Keratinocyte (primary cell): Measurements from ENCODE around the gene CNTROB. TPM values are rescaled to one million over a fixed set of nuclear protein-coding genes. Genes with fewer than 3 reads are reported as not detected.
A peak's percentile ranks its signal among the peaks of the same experiment; 100 is the strongest.

Source experiments
- DNase-seq: peaks from one replicate; pipeline ENCODE4 v3.0.0-alpha.2; 2011; ENCODE audit warnings: low read depth, missing footprints, low spot score
- FAIRE-seq: peaks from 2 replicates; lab custom pipeline; 2011; peaks lifted over from hg19 to GRCh38; lab: Jason Lieb, UNC
- H2AFZ ChIP-seq: 2 replicates; pipeline ENCODE4 v1.6.0; 2012; ENCODE audit warnings: low read length, control low read depth, inconsistent platforms; ENCODE audit not compliant: control insufficient read depth
- H3K27ac ChIP-seq: 2 replicates; pipeline ENCODE4 v1.5.1; 2011; ENCODE audit warnings: low read length; ENCODE audit not compliant: control insufficient read depth, insufficient read depth
- H3K27me3 ChIP-seq: 3 replicates; pipeline ENCODE4 v1.6.0; 2011; ENCODE audit warnings: low read length; ENCODE audit not compliant: control insufficient read depth, insufficient read depth; ENCODE audit errors: extremely low read depth
- H3K36me3 ChIP-seq, 2 experiments: 2 replicates in 1 of 2; 3 replicates in 1 of 2; pipeline ENCODE4 v1.5.1; 2011; ENCODE audit warnings: low read length in 2 of 2, mild to moderate bottlenecking in 1 of 2; ENCODE audit not compliant: control insufficient read depth in 2 of 2, insufficient read depth in 2 of 2; ENCODE audit errors: extremely low read depth in 1 of 2
- H3K4me1 ChIP-seq: 3 replicates; pipeline ENCODE4 v1.5.1; 2011; ENCODE audit warnings: low read length; ENCODE audit not compliant: control insufficient read depth, insufficient read depth; ENCODE audit errors: extremely low read depth
- H3K4me2 ChIP-seq: 3 replicates; pipeline ENCODE4 v1.6.0; 2011; ENCODE audit warnings: low read depth, low read length; ENCODE audit not compliant: control insufficient read depth, insufficient read depth; ENCODE audit errors: extremely low read depth
- H3K4me3 ChIP-seq, 3 experiments: fragments of 200-600 bp in 1 of 3; sonication (generic) in 1 of 3; 2 replicates in 2 of 3; 3 replicates in 1 of 3; pipeline ENCODE4 v1.5.1; 2011 to 2016; ENCODE audit warnings: low read length in 3 of 3, mild to moderate bottlenecking in 3 of 3, control low read depth in 2 of 3, inconsistent platforms in 1 of 3, low read depth in 1 of 3, mixed read lengths in 1 of 3, mixed run types in 1 of 3, moderate library complexity in 1 of 3; ENCODE audit not compliant: control insufficient read depth in 2 of 3, insufficient read depth in 2 of 3; ENCODE audit errors: extremely low read depth in 1 of 3
- H3K79me2 ChIP-seq: 2 replicates; pipeline ENCODE4 v1.6.0; 2012; ENCODE audit warnings: low read length; ENCODE audit not compliant: control insufficient read depth, insufficient read depth
- H3K9ac ChIP-seq: 3 replicates; pipeline ENCODE4 v1.6.0; 2011; ENCODE audit warnings: low read length; ENCODE audit not compliant: control insufficient read depth, insufficient read depth; ENCODE audit errors: extremely low read depth
- H3K9me1 ChIP-seq: 3 replicates; pipeline ENCODE4 v1.6.0; 2011; ENCODE audit warnings: low read length; ENCODE audit not compliant: control insufficient read depth, insufficient read depth; ENCODE audit errors: extremely low read depth
- H3K9me3 ChIP-seq: 2 replicates; pipeline ENCODE4 v1.5.1; 2012; ENCODE audit warnings: low read depth, low read length; ENCODE audit not compliant: control insufficient read depth
- H4K20me1 ChIP-seq: 3 replicates; pipeline ENCODE4 v1.6.0; 2011; ENCODE audit warnings: low read length; ENCODE audit not compliant: control insufficient read depth, insufficient read depth; ENCODE audit errors: extremely low read depth
- EZH2 ChIP-seq: IDR thresholded peaks from one replicate; pipeline ENCODE4 v1.6.1; 2012; ENCODE audit warnings: inconsistent platforms, mild to moderate bottlenecking, low read length, moderate library complexity
- dilution Hi-C: fragments of 300-500 bp; cut with MboI; formaldehyde crosslinking; loops from one replicate; pipeline ENCODE4 v1.7.0; 2020; ENCODE audit warnings: low sequenced_read_pairs; ENCODE audit not compliant: extremely low pct_ligation_motif_present
- polyA plus RNA-seq, 5 experiments: library from polyadenylated mRNA; depleted of rRNA in 3 of 5; stranded (reverse) in 3 of 5; stranded (forward) in 1 of 5; unstranded in 1 of 5; fragments of >200 nt; gene quantifications; 1 replicate in 1 of 5; 2 replicates in 3 of 5; 3 replicates in 1 of 5; pipeline versions ENCODE4 v1.2.1 to v1.2.3, GENCODE V29; 2011 to 2012; ENCODE audit warnings: missing spikeins in 2 of 5, low read depth in 1 of 5, low replicate concordance in 1 of 5
- TF ChIP-seq, protein P1 (sequence below), 3 experiments: IDR thresholded peaks in 1 of 3; conservative IDR thresholded peaks in 1 of 3; optimal IDR thresholded peaks in 1 of 3; 2 replicates in 2 of 3; 3 replicates in 1 of 3; pipeline versions ENCODE3 to v1.5.1; 2011; ENCODE audit warnings: low read length in 3 of 3, mild to moderate bottlenecking in 3 of 3, moderate library complexity in 2 of 3, control low read depth in 1 of 3, inconsistent platforms in 1 of 3; ENCODE audit not compliant: insufficient read depth in 2 of 3; ENCODE audit errors: extremely low read depth in 1 of 3

The CNTROB gene
- polyA plus RNA-seq, 1 donor (not counting 4 experiments of a cell fraction or from before 2014, with no cell fraction given) = 17.4 TPM

DNA sequence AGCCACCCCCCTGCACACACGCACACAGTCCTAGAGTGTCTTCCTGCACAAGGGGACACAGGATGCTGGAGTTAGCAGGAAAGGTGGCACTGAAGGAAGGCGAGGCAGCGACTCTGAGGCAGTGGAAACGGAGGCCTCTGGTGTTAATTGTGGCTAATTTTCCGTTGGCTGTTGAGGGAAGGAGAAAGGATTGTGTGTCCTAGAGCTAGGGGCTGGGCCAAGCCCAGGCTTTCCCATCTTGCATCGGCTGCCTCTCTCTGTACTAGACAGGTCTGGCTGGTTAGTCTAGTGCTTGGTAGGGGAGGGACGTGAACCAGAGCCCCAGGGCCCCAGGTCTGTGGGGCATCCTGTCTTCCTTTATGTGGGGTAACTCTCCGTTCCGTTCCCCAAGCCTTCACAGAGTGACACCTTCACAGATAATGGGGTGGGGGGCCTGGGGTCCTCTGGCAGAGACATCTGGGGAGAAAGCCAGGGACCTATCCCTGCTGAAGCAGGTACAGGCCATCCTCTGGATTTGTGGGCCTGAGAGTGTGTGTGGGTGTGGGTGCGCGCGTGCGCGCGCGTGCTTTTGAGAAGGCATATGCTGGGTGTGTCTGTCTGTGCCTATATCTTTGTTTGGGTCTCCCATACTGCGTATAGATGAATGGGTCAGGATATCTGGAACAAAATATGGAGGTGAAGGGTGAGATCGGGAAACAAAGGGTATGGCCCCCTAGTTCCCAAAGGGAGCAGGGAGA lies 43.7 kb upstream of the CNTROB start, which contains the start of gene CHD3:
TSS of gene CHD3 (plus strand) at position 606 of the 737 bp plus-strand sequence. CDS start 212 bp downstream, outside the sequence.
- peaks cover 11 to 26% of the 10 kb centered on the region in 2 experiments for H3K36me3 ChIP-seq
- no peaks in the 10 kb centered on the region for H4K20me1 ChIP-seq
- H3K9me1 ChIP-seq = no peaks in the 10 kb centered on the region
- DNase-seq (no peak), FAIRE-seq (peak; percentile 89)
- dilution Hi-C loops = no loop called here
- peaks cover 18% of the 10 kb centered on the region for H3K79me2 ChIP-seq
- TF ChIP-seq EZH2 = no peak
- TF ChIP-seq, protein P1, sequence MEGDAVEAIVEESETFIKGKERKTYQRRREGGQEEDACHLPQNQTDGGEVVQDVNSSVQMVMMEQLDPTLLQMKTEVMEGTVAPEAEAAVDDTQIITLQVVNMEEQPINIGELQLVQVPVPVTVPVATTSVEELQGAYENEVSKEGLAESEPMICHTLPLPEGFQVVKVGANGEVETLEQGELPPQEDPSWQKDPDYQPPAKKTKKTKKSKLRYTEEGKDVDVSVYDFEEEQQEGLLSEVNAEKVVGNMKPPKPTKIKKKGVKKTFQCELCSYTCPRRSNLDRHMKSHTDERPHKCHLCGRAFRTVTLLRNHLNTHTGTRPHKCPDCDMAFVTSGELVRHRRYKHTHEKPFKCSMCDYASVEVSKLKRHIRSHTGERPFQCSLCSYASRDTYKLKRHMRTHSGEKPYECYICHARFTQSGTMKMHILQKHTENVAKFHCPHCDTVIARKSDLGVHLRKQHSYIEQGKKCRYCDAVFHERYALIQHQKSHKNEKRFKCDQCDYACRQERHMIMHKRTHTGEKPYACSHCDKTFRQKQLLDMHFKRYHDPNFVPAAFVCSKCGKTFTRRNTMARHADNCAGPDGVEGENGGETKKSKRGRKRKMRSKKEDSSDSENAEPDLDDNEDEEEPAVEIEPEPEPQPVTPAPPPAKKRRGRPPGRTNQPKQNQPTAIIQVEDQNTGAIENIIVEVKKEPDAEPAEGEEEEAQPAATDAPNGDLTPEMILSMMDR (optimal IDR thresholded peaks at IDR 0.05 in 1 of 3, IDR thresholded peaks at IDR 0.05 in 1 of 3, conservative IDR thresholded peaks at IDR 0.05 in 1 of 3; ENCODE audit: extremely low read depth in 1 of 3, insufficient read depth in 2 of 3, low read length in 3 of 3) = no peak
- peak within 1 kb of the TSS; percentile 88 for H3K4me2 ChIP-seq
- H3K9me3 ChIP-seq = no peaks in the 10 kb centered on the region
- H3K9ac ChIP-seq = peak within 1 kb of the TSS; percentile 87
- peak within 1 kb of the TSS; percentile 79 for H2AFZ ChIP-seq
- no peaks in the 10 kb centered on the region for H3K27me3 ChIP-seq
- H3K4me1 ChIP-seq = peaks cover 35% of the 10 kb centered on the region
- H3K4me3 ChIP-seq = peak within 1 kb of the TSS; percentile 57 to 76 (median 61)
- H3K27ac ChIP-seq = peak within 1 kb of the TSS; percentile 89

DNA sequence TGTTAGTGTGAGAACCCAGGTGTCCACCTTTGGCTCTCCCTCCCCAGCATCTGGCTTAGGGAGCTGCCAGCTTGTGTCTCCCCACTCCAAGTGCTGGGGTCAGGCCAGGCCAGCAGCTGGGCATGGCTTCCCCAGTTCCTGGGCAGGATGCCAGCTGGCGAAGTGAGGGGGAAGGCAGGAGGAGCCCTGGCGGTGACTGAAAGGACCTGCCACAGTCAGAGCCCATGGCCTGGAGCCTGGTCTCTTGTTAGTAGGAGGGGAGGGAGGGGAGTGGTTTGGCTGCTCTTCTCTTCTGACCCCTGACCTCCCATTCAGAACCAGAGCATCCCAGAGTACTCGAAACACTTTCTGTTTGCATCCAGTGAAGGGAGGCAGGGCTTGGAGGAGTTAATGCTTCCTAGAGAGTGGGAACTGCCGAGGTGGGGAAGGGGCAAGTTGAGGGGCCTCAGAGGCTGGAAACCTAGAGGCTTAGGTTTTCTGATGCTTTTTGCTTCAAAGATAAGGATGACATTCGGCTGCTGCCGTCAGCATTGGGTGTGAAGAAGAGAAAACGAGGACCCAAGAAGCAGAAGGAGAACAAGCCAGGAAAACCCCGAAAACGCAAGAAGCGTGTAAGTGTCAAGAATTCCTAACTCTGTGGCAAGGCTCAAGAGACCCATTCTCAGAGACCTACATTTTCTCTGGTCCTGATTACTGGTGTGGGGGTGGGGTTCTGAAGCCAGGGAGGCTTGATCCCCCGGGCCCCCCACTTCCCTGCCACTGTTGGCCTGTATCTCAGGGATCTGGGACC lies 42.6 kb upstream of the CNTROB start:
- Histone ChIP-seq H3K9me1 (no peaks in the 10 kb centered on the region), H3K79me2 (peaks cover 18% of the 10 kb centered on the region), H4K20me1 (no peaks in the 10 kb centered on the region), H2AFZ (no peak overlapping the region), H3K4me1 (peaks cover 31% of the 10 kb centered on the region), H3K36me3 (peaks cover 20 to 36% of the 10 kb centered on the region in 2 experiments), H3K9me3 (no peaks in the 10 kb centered on the region), H3K4me2 (peak overlapping the region; percentile 88), H3K27ac (peak overlapping the region; percentile 89), H3K9ac (peak overlapping the region; percentile 87), H3K27me3 (no peaks in the 10 kb centered on the region), H3K4me3 (peak overlapping the region in 2 of 3 experiments; percentile 61 to 76)
- TF ChIP-seq EZH2 = no peak
- TF ChIP-seq, protein P1 (optimal IDR thresholded peaks at IDR 0.05 in 1 of 3, IDR thresholded peaks at IDR 0.05 in 1 of 3, conservative IDR thresholded peaks at IDR 0.05 in 1 of 3; ENCODE audit: extremely low read depth in 1 of 3, insufficient read depth in 2 of 3, low read length in 3 of 3) = peak; percentile 39 to 53 (median 46)
- FAIRE-seq = peak; percentile 70
- dilution Hi-C loops = no loop called here
- peak; percentile 75 for DNase-seq
